Stomach (tissue), 9 donors: Measurements from ENCODE around the gene MYO16. TPM values are rescaled to one million over a fixed set of nuclear protein-coding genes. Genes with fewer than 3 reads are reported as not detected.

ENCODE experiments used
- DNase-seq, 2 donors: peaks; one replicate each; pipeline versions ENCODE4 v3.0.0 to v3.0.0-alpha.2; 2013 to 2019
- H3K27ac ChIP-seq, 5 donors: fragments of 200-600 bp in 4 of 5; sonication (generic) in 4 of 5; one replicate each; pipeline ENCODE4 v1.5.1; 2013 to 2019; ENCODE audit warnings: mild to moderate bottlenecking in 1 of 5, moderate library complexity in 1 of 5
- H3K27me3 ChIP-seq, 3 donors: fragments of 200-600 bp; sonication (generic); one replicate each; pipeline ENCODE4 v1.5.1; 2017 to 2019; ENCODE audit warnings: mixed run types in 1 of 3
- H3K36me3 ChIP-seq, 4 donors: fragments of 200-600 bp; sonication (generic); 1 replicate in 3 of 4; 2 replicates in 1 of 4; pipeline ENCODE4 v1.5.1; 2016 to 2019
- H3K4me1 ChIP-seq, 4 donors: fragments of 200-600 bp; sonication (generic); one replicate each; pipeline ENCODE4 v1.5.1; 2016 to 2019
- H3K4me3 ChIP-seq, 4 donors: fragments of 200-600 bp; sonication (generic) in 3 of 4; one replicate each; pipeline ENCODE4 v1.5.1; 2016 to 2019; ENCODE audit warnings: mild to moderate bottlenecking in 1 of 4
- H3K9me3 ChIP-seq, 4 donors: fragments of 200-600 bp; sonication (generic); one replicate each; pipeline ENCODE4 v1.5.1; 2016 to 2019
- CTCF ChIP-seq, 7 experiments: fragments of 450-650 bp in 4 of 7; fragments of 200-600 bp in 3 of 7; sonication (generic) in 3 of 7; IDR thresholded peaks; one replicate each; pipeline ENCODE4 v1.5.1; 2016 to 2019; ENCODE audit warnings: antibody characterized with exemption in 7 of 7, control low read depth in 2 of 7, mild to moderate bottlenecking in 1 of 7
- EP300 ChIP-seq: sonication (generic); formaldehyde crosslinking; IDR thresholded peaks from one replicate; pipeline ENCODE4 v1.6.1; 2017; ENCODE audit warnings: antibody characterized with exemption
- POLR2A ChIP-seq, 4 donors: fragments of 450-650 bp; IDR thresholded peaks; one replicate each; pipeline ENCODE4 v1.6.1; 2016; ENCODE audit warnings: antibody characterized with exemption in 4 of 4, control low read depth in 2 of 4, mild to moderate bottlenecking in 1 of 4, moderate library complexity in 1 of 4
- POLR2AphosphoS5 ChIP-seq, 3 donors: sonication (generic); formaldehyde crosslinking; IDR thresholded peaks; one replicate each; pipeline ENCODE4 v1.6.1; 2016; ENCODE audit warnings: antibody characterized with exemption in 3 of 3
- WGBS, 5 donors: extraction: QIAGEN DNeasy Blood & Tissue Kit in 3 of 5; methylation state at CpG; one replicate each; pipeline versions ENCODE4 v1.1.5 to v1.1.7; 2013 to 2018; 5-methylcytosine and 5-hydroxymethylcytosine counted together
- intact Hi-C: fragments of 100-400 bp; cut with DNase I; formaldehyde crosslinking; loops from one replicate; pipeline ENCODE4 v1.15.1; 2023; ENCODE audit warnings: low total_unique reads
- polyA plus RNA-seq, 3 donors: library from polyadenylated mRNA; stranded (reverse); fragments of 200-250 nt; gene quantifications; one replicate each; pipeline ENCODE4 v1.2.3, GENCODE V29; 2013
- total RNA-seq, 5 donors: library from RNA; depleted of rRNA; stranded (reverse); fragments of >200 nt; gene quantifications; one replicate each; pipeline versions ENCODE4 v1.1.0 to v1.2.3, GENCODE V29; 2014 to 2016
- donor health status: healthy with polysubstance abuse.
- donor health status: Bipolar disorder and iron deficiency.
- donor health status: healthy.

Gene MYO16
- total and polyA plus RNA-seq, 8 donors, result under 0.01 to 1.8 (median 0.15) TPM; not detected in 3

- intact Hi-C loops, result no loop called here
- Histone ChIP-seq H3K4me1 (peaks cover under 1 to 23% (median 9%) of the 10 kb centered on the region in 4 donors), H3K27ac (no peak overlapping the region), H3K4me3 (no peak overlapping the region), H3K9me3 (no peaks in the 10 kb centered on the region), H3K27me3 (no peaks in the 10 kb centered on the region), H3K36me3 (no peaks in the 10 kb centered on the region)
- no peak for DNase-seq
- WGBS, 5 donors, result 61 to 77% (median 73%) methylated on average over 1 of the region's 1 CpG
- TF ChIP-seq EP300 (no peak), POLR2AphosphoS5 (IDR thresholded peaks at IDR 0.05) (no peak), CTCF (IDR thresholded peaks at IDR 0.05) (no peak), POLR2A (IDR thresholded peaks at IDR 0.05) (no peak)
These were observed 291.8 kb downstream of the MYO16 start for GRCh38 chr13:108921238-108921637.

- TF ChIP-seq POLR2AphosphoS5 (IDR thresholded peaks at IDR 0.05) (no peak), CTCF (IDR thresholded peaks at IDR 0.05) (no peak), POLR2A (IDR thresholded peaks at IDR 0.05) (no peak), EP300 (no peak)
- DNase-seq, result peak in 1 of 2 donors; percentile 36
- Histone ChIP-seq H3K27me3 (no peaks in the 10 kb centered on the region), H3K9me3 (no peaks in the 10 kb centered on the region), H3K36me3 (no peaks in the 10 kb centered on the region), H3K27ac (no peak overlapping the region), H3K4me3 (no peak overlapping the region), H3K4me1 (peaks cover 0 to 18% (median 5%) of the 10 kb centered on the region in 4 donors)
- 50 to 66% (median 60%) methylated on average over 5 of the region's 5 CpGs for WGBS, 5 donors
- intact Hi-C loops, result no loop called here
These were observed 292.7 kb downstream of the MYO16 start for GRCh38 chr13:108922108-108922507.

- Histone ChIP-seq H3K27ac (no peak overlapping the region), H3K4me3 (no peak overlapping the region), H3K4me1 (peaks cover 0 to 18% (median 5%) of the 10 kb centered on the region in 4 donors), H3K9me3 (no peaks in the 10 kb centered on the region), H3K27me3 (no peaks in the 10 kb centered on the region), H3K36me3 (no peaks in the 10 kb centered on the region)
- DNase-seq, result no peak
- 90 to 96% (median 91%) methylated on average over 12 to 15 of the region's 15 CpGs for WGBS, 5 donors
- TF ChIP-seq EP300 (no peak), POLR2AphosphoS5 (IDR thresholded peaks at IDR 0.05) (no peak), POLR2A (IDR thresholded peaks at IDR 0.05) (no peak), CTCF (IDR thresholded peaks at IDR 0.05) (no peak)
- intact Hi-C loops, result no loop called here
These were observed 294.1 kb downstream of the MYO16 start for GRCh38 chr13:108923386-108924047.

- WGBS, 5 donors, result 73 to 81% (median 78%) methylated on average over 5 of the region's 5 CpGs
- intact Hi-C loops, result no loop called here
- H3K36me3 ChIP-seq, result no peaks in the 10 kb centered on the region
These were observed 294.7 kb downstream of the MYO16 start for GRCh38 chr13:108924134-108924533.

More at GRCh38 chr13:108924134-108924533, 294.7 kb downstream of the MYO16 start:
- TF ChIP-seq POLR2AphosphoS5 (IDR thresholded peaks at IDR 0.05) (no peak), CTCF (IDR thresholded peaks at IDR 0.05) (no peak), POLR2A (IDR thresholded peaks at IDR 0.05) (no peak), EP300 (no peak)
- Histone ChIP-seq H3K27me3 (no peaks in the 10 kb centered on the region), H3K4me3 (no peak overlapping the region), H3K9me3 (no peaks in the 10 kb centered on the region), H3K4me1 (peaks cover 0 to 17% (median 5%) of the 10 kb centered on the region in 4 donors), H3K27ac (no peak overlapping the region)
- DNase-seq, result no peak
